WI38 (cell line): ENCODE data around the gene ABCC5.

Experiments
- H3K4me3 ChIP-seq: 2 replicates; pipeline ENCODE4 v1.5.1; 2011; ENCODE audit warnings: low read depth, mild to moderate bottlenecking, control low read depth, low read length
- CTCF ChIP-seq: IDR thresholded peaks from 2 replicates; pipeline ENCODE4 v1.5.1; 2012; ENCODE audit warnings: low read depth, mild to moderate bottlenecking, control low read depth, low read length

Gene ABCC5

DNA sequence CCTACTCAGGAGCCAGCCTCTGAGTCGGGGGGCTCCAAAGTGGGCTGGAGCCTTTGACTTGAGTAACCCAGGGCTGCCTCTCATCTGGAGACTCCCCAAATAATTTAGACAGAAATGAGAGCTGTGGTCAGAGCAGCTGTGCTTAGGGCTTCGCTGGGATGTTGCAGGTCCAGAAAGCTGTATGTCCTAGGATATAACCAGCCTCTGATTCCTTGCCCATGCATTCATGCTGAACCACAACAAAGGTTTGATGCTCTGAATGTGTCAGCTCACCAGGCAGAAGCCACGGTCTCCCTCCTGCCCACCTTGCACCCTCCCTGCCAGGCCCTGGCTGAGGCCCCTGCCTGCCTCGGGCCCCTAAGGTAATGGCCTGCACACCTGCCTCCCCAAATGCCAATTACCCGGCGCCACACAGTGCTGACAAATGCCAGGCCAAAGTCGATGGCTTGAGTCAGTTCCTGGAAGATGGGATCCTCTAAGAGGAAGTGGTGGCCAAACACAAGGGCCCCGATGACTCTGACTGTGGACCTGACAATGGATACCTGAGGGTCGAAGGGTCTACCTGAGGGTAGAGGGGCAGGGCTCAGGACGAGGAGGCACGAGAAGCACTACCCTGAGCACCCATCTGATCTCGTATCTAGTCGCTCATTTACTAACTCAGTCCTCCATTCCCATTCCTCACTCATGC, 111.3 kb downstream of the ABCC5 start:
- TF ChIP-seq CTCF: no peak
- H3K4me3 ChIP-seq: no peak overlapping the region

- H3K4me3 ChIP-seq: no peak overlapping the region
- no peak for TF ChIP-seq CTCF
Observed at GRCh38 chr3:183904833-183905780, 112.6 kb downstream of the ABCC5 start.

DNA sequence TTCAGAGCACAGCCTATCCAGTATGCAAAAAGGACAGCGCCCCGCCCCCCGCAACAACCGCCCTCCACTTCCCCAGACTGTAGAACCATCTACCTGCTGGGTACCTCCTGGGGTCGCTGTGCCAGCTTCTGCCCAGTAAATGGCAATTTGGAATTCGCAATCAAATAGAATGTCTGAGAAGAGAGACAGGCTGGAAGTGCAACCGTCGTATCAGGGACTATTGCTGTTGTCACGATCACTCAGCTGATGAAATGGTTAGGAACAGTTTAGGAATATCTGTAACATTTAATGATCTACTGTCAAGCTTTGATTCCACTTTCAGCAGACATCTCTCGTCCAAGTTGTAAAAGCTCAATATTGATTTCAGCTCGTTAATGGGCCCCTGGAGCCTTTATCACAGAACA, 119.7 kb downstream of the ABCC5 start:
- no peak overlapping the region for H3K4me3 ChIP-seq
- TF ChIP-seq CTCF: no peak

DNA sequence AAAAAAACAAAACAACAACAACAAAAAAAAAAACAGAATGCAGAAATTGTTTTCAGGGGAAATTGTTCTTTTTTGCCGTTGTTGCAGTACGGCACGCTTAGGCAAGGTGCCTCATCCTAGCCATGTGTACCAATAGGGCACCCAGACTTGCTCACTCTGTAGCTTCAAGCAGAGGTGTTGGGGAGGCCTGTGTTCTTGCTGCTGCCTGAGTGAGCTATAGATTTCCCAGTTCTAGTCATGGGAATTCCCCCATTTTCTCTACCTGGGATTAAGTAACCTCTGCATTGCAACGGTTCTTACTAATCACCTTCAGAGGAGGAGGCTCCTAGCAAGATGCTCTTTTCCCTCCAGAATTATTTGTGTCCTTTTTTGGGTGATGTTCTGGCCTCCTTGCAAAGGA, 120.1 kb downstream of the ABCC5 start:
- no peak for TF ChIP-seq CTCF
- no peak overlapping the region for H3K4me3 ChIP-seq

DNA sequence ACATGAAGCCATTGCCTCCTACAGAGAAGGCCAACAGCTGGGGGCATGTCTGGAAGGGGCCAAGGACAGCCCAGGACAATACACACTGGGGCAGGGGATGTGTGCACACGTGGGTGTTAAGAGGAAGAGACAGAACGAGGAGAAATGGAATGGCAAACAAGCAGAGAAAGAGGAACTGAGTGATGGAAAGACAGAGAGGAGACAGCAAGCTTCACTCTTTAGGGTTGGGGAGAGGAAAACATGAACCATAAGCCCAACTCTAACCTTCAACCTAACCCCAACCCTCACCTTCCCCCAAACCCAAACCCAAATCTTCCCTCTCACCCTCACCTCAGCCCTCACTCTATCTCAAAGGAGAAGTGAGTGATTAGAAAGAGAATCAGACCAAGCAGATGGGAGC, 121.1 kb downstream of the ABCC5 start:
- no peak for TF ChIP-seq CTCF
- no peak overlapping the region for H3K4me3 ChIP-seq

- no peak overlapping the region for H3K4me3 ChIP-seq
- no peak for TF ChIP-seq CTCF
Observed at GRCh38 chr3:183896184-183896583, 121.5 kb downstream of the ABCC5 start.

GRCh38 chr3:183895774-183896173, 121.9 kb downstream of the ABCC5 start:
- no peak for TF ChIP-seq CTCF
- H3K4me3 ChIP-seq: no peak overlapping the region
